CD4-positive, CD25-positive, alpha-beta regulatory T cell (primary cell): ENCODE data around the gene EIF1AY. TPM values are rescaled to one million over a fixed set of nuclear protein-coding genes. Genes with fewer than 3 reads are reported as not detected.
A peak's percentile ranks its signal among the peaks of the same experiment; 100 is the strongest.
"Not testable (repeated sequence)": the region's sequence is repeated elsewhere in the genome, so short reads cannot be mapped to it uniquely, and the experiment has no call there.

Experiments
- ATAC-seq, 2 donors: fragments of 150-1000 bp; cut with Tn5 transposase; one replicate each; pipeline ENCODE4 v1.10.0; 2021; ENCODE audit warnings: low read depth in 2 of 2, moderate number of reproducible peaks in 2 of 2, moderate library complexity in 1 of 2
- DNase-seq, 3 donors: peaks; one replicate each; pipeline versions ENCODE4 v3.0.0 to v3.0.0-alpha.2; 2012 to 2022; ENCODE audit warnings: mixed read lengths in 1 of 3
- H3K27ac ChIP-seq: one replicate; pipeline ENCODE4 v1.7.0; 2013; ENCODE audit warnings: mild to moderate bottlenecking, low read length; ENCODE audit not compliant: insufficient read depth, poor library complexity, severe bottlenecking
- H3K27me3 ChIP-seq: one replicate; pipeline ENCODE4 v1.7.0; 2013; ENCODE audit warnings: low read length; ENCODE audit not compliant: control insufficient read depth, insufficient read depth
- H3K36me3 ChIP-seq: one replicate; pipeline ENCODE4 v1.7.0; 2013; ENCODE audit warnings: mild to moderate bottlenecking, low read length, moderate library complexity; ENCODE audit not compliant: control insufficient read depth, insufficient read depth
- H3K4me1 ChIP-seq: 2 replicates; pipeline ENCODE4 v1.7.0; 2013; ENCODE audit warnings: mild to moderate bottlenecking, low read length; ENCODE audit not compliant: insufficient read depth, control insufficient read depth, poor library complexity, severe bottlenecking
- H3K4me3 ChIP-seq: one replicate; pipeline ENCODE4 v1.7.0; 2013; ENCODE audit warnings: low read depth, mild to moderate bottlenecking, low read length, moderate library complexity
- H3K9me3 ChIP-seq, 2 experiments: 1 replicate in 1 of 2; 2 replicates in 1 of 2; pipeline ENCODE4 v1.7.0; 2013; ENCODE audit warnings: low read length in 2 of 2, mild to moderate bottlenecking in 1 of 2, moderate library complexity in 1 of 2; ENCODE audit not compliant: control insufficient read depth in 2 of 2
- H3K27ac Mint-ChIP-seq, 3 donors: one replicate each; pipeline ENCODE4 v1.8.0; 2020 to 2022; ENCODE audit warnings: mild to moderate bottlenecking in 3 of 3, mixed read lengths in 3 of 3, moderate library complexity in 2 of 3
- H3K27me3 Mint-ChIP-seq: one replicate; pipeline ENCODE4 v1.8.0; 2022; ENCODE audit warnings: mild to moderate bottlenecking, mixed read lengths
- H3K36me3 Mint-ChIP-seq: one replicate; pipeline ENCODE4 v1.8.0; 2020; ENCODE audit warnings: mixed read lengths
- H3K4me1 Mint-ChIP-seq, 4 donors: one replicate each; pipeline ENCODE4 v1.8.0; 2020 to 2022; ENCODE audit warnings: mixed read lengths in 4 of 4, mild to moderate bottlenecking in 1 of 4
- H3K4me3 Mint-ChIP-seq, 4 donors: one replicate each; pipeline ENCODE4 v1.8.0; 2020 to 2022; ENCODE audit warnings: mild to moderate bottlenecking in 4 of 4, mixed read lengths in 4 of 4, moderate library complexity in 3 of 4
- H3K9me3 Mint-ChIP-seq, 7 donors: one replicate each; pipeline ENCODE4 v1.8.0; 2020 to 2022; ENCODE audit warnings: mixed read lengths in 7 of 7, mild to moderate bottlenecking in 3 of 7, moderate library complexity in 2 of 7
- polyA plus RNA-seq, 4 donors: library from polyadenylated mRNA; unstranded; fragments of 300-500 nt; fragmentation: Illumina TruSeq; gene quantifications; one replicate each; pipeline ENCODE4 v1.2.3, GENCODE V29; 2021
- total RNA-seq: library from RNA; stranded (reverse); gene quantifications from one replicate; pipeline ENCODE4 v1.2.3, GENCODE V29; 2022

Gene EIF1AY
- total and polyA plus RNA-seq, 5 donors from 2014 or later: 72.8 TPM; not detected in 4

DNA sequence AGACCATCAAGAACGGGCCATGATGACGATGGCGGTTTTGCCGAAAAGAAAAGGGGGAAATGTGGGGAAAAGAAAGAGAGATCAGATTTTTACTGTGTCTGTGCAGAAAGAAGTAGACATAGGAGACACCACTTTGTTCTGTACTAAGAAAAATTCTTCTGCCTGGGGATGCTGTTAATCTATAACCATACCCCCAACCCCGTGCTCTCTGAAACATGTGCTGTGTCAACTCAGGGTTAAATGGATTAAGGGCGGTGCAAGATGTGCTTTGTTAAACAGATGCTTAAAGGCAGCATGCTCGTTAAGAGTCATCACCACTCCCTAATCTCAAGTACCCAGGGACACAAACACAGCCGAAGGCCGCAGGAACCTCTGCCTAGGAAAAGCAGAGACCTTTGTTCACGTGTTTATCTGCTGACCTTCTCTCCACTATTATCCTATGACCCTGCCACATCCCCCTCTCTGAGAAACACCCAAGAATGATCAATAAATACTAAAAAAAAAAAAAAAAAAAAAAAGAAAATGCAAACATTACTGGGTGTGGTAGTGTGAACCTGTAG is 22.7 kb upstream of the EIF1AY start:
- H3K9me3 ChIP-seq, H3K36me3 ChIP-seq, H3K4me1 ChIP-seq, H3K4me3 ChIP-seq, H3K4me3 Mint-ChIP-seq, H3K27me3 Mint-ChIP-seq, H3K4me1 Mint-ChIP-seq, H3K36me3 Mint-ChIP-seq, H3K27ac Mint-ChIP-seq, H3K27ac ChIP-seq, H3K9me3 Mint-ChIP-seq, ATAC-seq, DNase-seq, H3K27me3 ChIP-seq: not testable (repeated sequence)

- H3K4me3 Mint-ChIP-seq: no peak overlapping the region
- no peaks in the 10 kb centered on the region for H3K9me3 ChIP-seq
- H3K4me1 ChIP-seq: no peaks in the 10 kb centered on the region
- H3K4me3 ChIP-seq: no peak overlapping the region
- DNase-seq: no peak
- no peaks in the 10 kb centered on the region for H3K9me3 Mint-ChIP-seq
- H3K36me3 ChIP-seq: no peaks in the 10 kb centered on the region
- H3K27ac Mint-ChIP-seq: no peak overlapping the region
- H3K27me3 Mint-ChIP-seq: no peaks in the 10 kb centered on the region
- ATAC-seq: no peak
- H3K4me1 Mint-ChIP-seq: no peaks in the 10 kb centered on the region
- H3K36me3 Mint-ChIP-seq: no peaks in the 10 kb centered on the region
- no peak overlapping the region for H3K27ac ChIP-seq
- no peaks in the 10 kb centered on the region for H3K27me3 ChIP-seq
Observed at GRCh38 chrY:20555820-20556219, 19.8 kb upstream of the EIF1AY start.

DNA sequence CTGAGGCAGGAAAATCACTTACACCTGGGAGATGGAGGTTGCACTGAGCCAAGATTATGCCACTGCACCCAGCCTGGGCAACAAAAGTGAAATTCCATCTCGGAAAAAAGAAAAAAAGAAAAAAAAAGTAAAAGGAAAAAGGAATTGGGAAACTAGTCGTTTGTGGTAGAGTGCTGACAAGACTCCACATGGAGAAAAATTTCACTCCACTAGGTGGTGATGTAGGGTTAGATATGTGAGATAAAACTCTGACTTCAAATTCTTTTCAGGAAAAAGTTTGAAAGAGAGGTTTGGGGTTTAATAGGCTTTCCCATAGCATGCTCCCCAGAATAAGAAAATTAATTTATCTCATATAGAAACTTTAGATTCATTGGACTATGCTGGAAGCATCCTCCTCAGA is 16.9 kb upstream of the EIF1AY start:
- H3K27me3 Mint-ChIP-seq: no peaks in the 10 kb centered on the region
- H3K36me3 Mint-ChIP-seq: no peaks in the 10 kb centered on the region
- ATAC-seq (no peak), DNase-seq (no peak)
- no peak overlapping the region for H3K4me3 Mint-ChIP-seq
- H3K27ac Mint-ChIP-seq: no peak overlapping the region
- no peaks in the 10 kb centered on the region for H3K9me3 Mint-ChIP-seq
- Histone ChIP-seq H3K36me3 (no peaks in the 10 kb centered on the region), H3K27ac (no peak overlapping the region), H3K4me1 (no peaks in the 10 kb centered on the region), H3K27me3 (no peaks in the 10 kb centered on the region), H3K9me3 (no peaks in the 10 kb centered on the region), H3K4me3 (no peak overlapping the region)
- no peaks in the 10 kb centered on the region for H3K4me1 Mint-ChIP-seq

GRCh38 chrY:20559873-20560512 is 15.6 kb upstream of the EIF1AY start:
- Mint-ChIP-seq H3K27me3 (no peaks in the 10 kb centered on the region), H3K27ac (no peak overlapping the region), H3K4me1 (no peaks in the 10 kb centered on the region), H3K9me3 (no peaks in the 10 kb centered on the region), H3K4me3 (no peak overlapping the region), H3K36me3 (no peaks in the 10 kb centered on the region)
- no peak for ATAC-seq
- Histone ChIP-seq H3K9me3 (no peaks in the 10 kb centered on the region), H3K36me3 (no peaks in the 10 kb centered on the region), H3K27me3 (no peaks in the 10 kb centered on the region), H3K4me3 (no peak overlapping the region), H3K27ac (no peak overlapping the region), H3K4me1 (no peaks in the 10 kb centered on the region)
- no peak for DNase-seq

DNA sequence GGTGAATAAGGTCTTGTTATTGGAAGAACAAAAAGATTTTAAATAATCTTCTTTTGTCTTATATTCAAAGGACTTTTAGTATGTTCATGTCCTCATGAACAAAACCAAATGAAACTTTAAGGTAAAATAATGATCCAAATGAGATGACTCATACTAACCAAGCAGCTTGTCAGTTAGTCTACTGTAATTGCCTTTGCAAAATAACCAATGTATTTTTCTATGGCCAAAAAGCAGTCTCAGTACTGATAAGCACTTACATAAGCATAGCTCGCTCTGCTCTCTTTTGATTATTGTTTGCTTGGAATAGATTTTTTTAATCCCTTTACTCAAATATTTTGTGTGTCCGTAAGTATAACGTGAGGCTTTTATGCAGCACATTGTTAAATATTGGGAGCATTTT is 4.3 kb upstream of the EIF1AY start:
- H3K4me3 Mint-ChIP-seq: no peak overlapping the region
- no peaks in the 10 kb centered on the region for H3K36me3 ChIP-seq
- no peaks in the 10 kb centered on the region for H3K4me1 ChIP-seq
- no peaks in the 10 kb centered on the region for H3K27me3 ChIP-seq
- no peak for ATAC-seq
- H3K4me3 ChIP-seq: no peak overlapping the region
- peaks cover 0 to 10% (median 3%) of the 10 kb centered on the region in 4 donors for H3K4me1 Mint-ChIP-seq
- DNase-seq: no peak
- H3K27me3 Mint-ChIP-seq: no peaks in the 10 kb centered on the region
- H3K27ac Mint-ChIP-seq: no peak overlapping the region
- H3K9me3 ChIP-seq: no peaks in the 10 kb centered on the region
- no peaks in the 10 kb centered on the region for H3K36me3 Mint-ChIP-seq
- no peak overlapping the region for H3K27ac ChIP-seq
- H3K9me3 Mint-ChIP-seq: no peaks in the 10 kb centered on the region

DNA sequence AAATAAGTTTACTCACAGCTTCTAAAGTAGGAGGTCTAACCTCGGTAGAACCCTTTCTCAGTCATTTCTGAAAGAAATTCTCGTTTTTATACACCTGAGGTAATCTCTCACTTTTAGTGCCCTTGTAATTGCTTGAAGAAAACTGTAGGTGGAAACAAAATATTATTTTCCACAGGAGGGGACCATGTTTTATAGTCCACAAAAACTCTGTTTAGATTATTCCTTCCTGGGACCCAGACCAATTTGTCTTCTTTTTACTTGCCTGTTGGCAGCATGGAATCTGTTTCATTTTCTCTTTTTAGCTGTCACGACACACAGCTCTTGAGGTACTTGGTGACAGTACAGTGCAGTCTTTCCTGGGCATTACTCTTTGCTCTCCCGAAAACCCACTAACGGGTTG is 930 bp downstream of the EIF1AY start:
- DNase-seq (no peak), ATAC-seq (no peak)
- no peaks in the 10 kb centered on the region for H3K36me3 Mint-ChIP-seq
- H3K27ac ChIP-seq: peak overlapping the region; percentile 86
- H3K4me1 Mint-ChIP-seq: peaks cover 0 to 23% (median 6%) of the 10 kb centered on the region in 4 donors
- H3K36me3 ChIP-seq: no peaks in the 10 kb centered on the region
- H3K27ac Mint-ChIP-seq: peak overlapping the region in 1 of 3 donors; percentile 98
- H3K4me1 ChIP-seq: no peaks in the 10 kb centered on the region
- H3K27me3 ChIP-seq: no peaks in the 10 kb centered on the region
- no peaks in the 10 kb centered on the region for H3K9me3 Mint-ChIP-seq
- H3K27me3 Mint-ChIP-seq: no peaks in the 10 kb centered on the region
- H3K9me3 ChIP-seq: no peaks in the 10 kb centered on the region
- peak overlapping the region; percentile 94 for H3K4me3 ChIP-seq
- peak overlapping the region in 1 of 4 donors; percentile 94 for H3K4me3 Mint-ChIP-seq

- Mint-ChIP-seq H3K4me3 (no peak overlapping the region), H3K27ac (no peak overlapping the region), H3K9me3 (no peaks in the 10 kb centered on the region), H3K36me3 (no peaks in the 10 kb centered on the region), H3K4me1 (peaks cover 0 to 31% (median 5%) of the 10 kb centered on the region in 4 donors), H3K27me3 (no peaks in the 10 kb centered on the region)
- H3K27ac ChIP-seq: no peak overlapping the region
- DNase-seq: no peak
- no peaks in the 10 kb centered on the region for H3K27me3 ChIP-seq
- H3K4me1 ChIP-seq: no peaks in the 10 kb centered on the region
- no peaks in the 10 kb centered on the region for H3K36me3 ChIP-seq
- no peak for ATAC-seq
- H3K4me3 ChIP-seq: peak overlapping the region; percentile 26
- H3K9me3 ChIP-seq: no peaks in the 10 kb centered on the region
Observed at GRCh38 chrY:20578206-20578605, 2.6 kb downstream of the EIF1AY start.

GRCh38 chrY:20581687-20582086 is 6.1 kb downstream of the EIF1AY start:
- H3K4me1 ChIP-seq: no peaks in the 10 kb centered on the region
- Mint-ChIP-seq H3K27ac (no peak overlapping the region), H3K4me1 (peaks cover 0 to 23% (median 3%) of the 10 kb centered on the region in 4 donors), H3K9me3 (no peaks in the 10 kb centered on the region), H3K36me3 (no peaks in the 10 kb centered on the region), H3K4me3 (no peak overlapping the region), H3K27me3 (no peaks in the 10 kb centered on the region)
- H3K27ac ChIP-seq: no peak overlapping the region
- no peak for DNase-seq
- H3K9me3 ChIP-seq: no peaks in the 10 kb centered on the region
- no peak overlapping the region for H3K4me3 ChIP-seq
- no peak for ATAC-seq
- H3K36me3 ChIP-seq: peaks cover 4% of the 10 kb centered on the region
- no peaks in the 10 kb centered on the region for H3K27me3 ChIP-seq
